Astrocyte of the spinal cord (primary cell): ENCODE measurements around the gene FNDC3A.
"Not testable (repeated sequence)": the region's sequence is repeated elsewhere in the genome, so short reads cannot be mapped to it uniquely, and the experiment has no call there.

Source experiments
- DNase-seq: peaks from one replicate; pipeline ENCODE4 v3.0.0; 2011; ENCODE audit warnings: low read depth, low spot score
- H3K4me3 ChIP-seq: 2 replicates; pipeline ENCODE4 v1.5.1; 2011; ENCODE audit warnings: low read depth, mild to moderate bottlenecking, low read length, moderate library complexity
- in situ Hi-C: cut with HindIII; loops from 2 replicates; pipeline ENCODE4 v1.10.0; 2017; ENCODE audit warnings: low sequenced_read_pairs
- TF ChIP-seq, protein P1 (sequence below): IDR thresholded peaks from 2 replicates; pipeline ENCODE4 v1.5.1; 2012; ENCODE audit warnings: low read depth, mild to moderate bottlenecking, low read length, inconsistent platforms

The FNDC3A gene

DNA sequence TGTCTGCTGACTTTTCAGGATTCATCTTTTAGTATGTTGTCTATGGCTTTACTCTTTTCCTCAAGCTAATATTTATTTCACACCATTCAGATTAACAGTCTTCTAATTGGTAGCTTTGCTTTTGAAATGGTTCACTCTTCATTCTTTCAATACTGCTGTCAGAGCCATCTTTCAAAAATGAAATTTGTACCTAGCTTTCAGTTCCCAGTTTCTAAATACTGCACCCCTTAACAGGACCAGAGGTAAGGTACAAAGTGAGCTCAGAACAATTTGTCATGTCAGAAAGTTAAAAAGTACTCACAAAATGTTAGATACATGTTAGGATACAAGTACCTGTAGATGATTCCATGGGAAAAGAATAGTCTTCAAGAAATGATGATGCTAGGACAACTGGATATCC, 83.0 kb downstream of the FNDC3A start:
- no peak for DNase-seq
- TF ChIP-seq, protein P1, sequence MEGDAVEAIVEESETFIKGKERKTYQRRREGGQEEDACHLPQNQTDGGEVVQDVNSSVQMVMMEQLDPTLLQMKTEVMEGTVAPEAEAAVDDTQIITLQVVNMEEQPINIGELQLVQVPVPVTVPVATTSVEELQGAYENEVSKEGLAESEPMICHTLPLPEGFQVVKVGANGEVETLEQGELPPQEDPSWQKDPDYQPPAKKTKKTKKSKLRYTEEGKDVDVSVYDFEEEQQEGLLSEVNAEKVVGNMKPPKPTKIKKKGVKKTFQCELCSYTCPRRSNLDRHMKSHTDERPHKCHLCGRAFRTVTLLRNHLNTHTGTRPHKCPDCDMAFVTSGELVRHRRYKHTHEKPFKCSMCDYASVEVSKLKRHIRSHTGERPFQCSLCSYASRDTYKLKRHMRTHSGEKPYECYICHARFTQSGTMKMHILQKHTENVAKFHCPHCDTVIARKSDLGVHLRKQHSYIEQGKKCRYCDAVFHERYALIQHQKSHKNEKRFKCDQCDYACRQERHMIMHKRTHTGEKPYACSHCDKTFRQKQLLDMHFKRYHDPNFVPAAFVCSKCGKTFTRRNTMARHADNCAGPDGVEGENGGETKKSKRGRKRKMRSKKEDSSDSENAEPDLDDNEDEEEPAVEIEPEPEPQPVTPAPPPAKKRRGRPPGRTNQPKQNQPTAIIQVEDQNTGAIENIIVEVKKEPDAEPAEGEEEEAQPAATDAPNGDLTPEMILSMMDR: no peak
- H3K4me3 ChIP-seq: no peak overlapping the region
- in situ Hi-C loops: no loop called here

- DNase-seq: no peak
- in situ Hi-C loops: no loop called here
- TF ChIP-seq, protein P1: no peak
- H3K4me3 ChIP-seq: no peak overlapping the region
These were observed 85.1 kb downstream of the FNDC3A start for GRCh38 chr13:49060678-49061387.

GRCh38 chr13:49061388-49061752, 85.7 kb downstream of the FNDC3A start:
- H3K4me3 ChIP-seq, DNase-seq, in situ Hi-C loops: not testable (repeated sequence)

- TF ChIP-seq, protein P1: no peak
- no peak overlapping the region for H3K4me3 ChIP-seq
- no peak for DNase-seq
- in situ Hi-C loops: no loop called here
These were observed 86.7 kb downstream of the FNDC3A start for GRCh38 chr13:49062297-49062896.

- in situ Hi-C loops: no loop called here
- TF ChIP-seq, protein P1: no peak
- no peak for DNase-seq
- H3K4me3 ChIP-seq: no peak overlapping the region
These were observed 87.3 kb downstream of the FNDC3A start for GRCh38 chr13:49063011-49063410.

DNA sequence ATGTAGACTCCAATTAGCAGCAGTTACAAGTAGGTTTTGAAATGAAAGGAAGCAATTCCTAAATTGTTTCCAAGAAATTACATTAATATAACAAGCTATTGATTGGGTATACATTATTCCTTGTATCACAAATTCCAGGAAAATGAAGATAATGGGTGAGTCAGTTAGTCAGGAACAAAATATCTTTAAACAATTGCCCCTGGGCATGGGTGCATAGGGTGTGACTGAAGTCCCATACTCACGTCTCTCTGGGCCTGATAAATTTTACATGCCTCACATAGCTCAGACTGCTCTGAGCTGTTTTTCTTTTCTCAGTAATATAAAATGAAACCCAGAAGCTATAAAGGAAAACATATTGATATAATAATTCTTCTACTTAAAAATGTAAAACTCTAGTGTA, 87.8 kb downstream of the FNDC3A start:
- TF ChIP-seq, protein P1: no peak
- no peak overlapping the region for H3K4me3 ChIP-seq
- no peak for DNase-seq
- in situ Hi-C loops: no loop called here

GRCh38 chr13:49064476-49064875, 88.8 kb downstream of the FNDC3A start:
- TF ChIP-seq, protein P1: no peak
- DNase-seq: no peak
- no peak overlapping the region for H3K4me3 ChIP-seq
- in situ Hi-C loops: no loop called here
